ENCODE results near the gene PEPD. TPM values are rescaled to one million over a fixed set of nuclear protein-coding genes. Genes with fewer than 3 reads are reported as not detected.

PEPD gene
- total RNA-seq, 1 experiment from 2014 or later, result 40.5 TPM

- no peaks in the 10 kb centered on the region for H3K36me3 ChIP-seq (ENCODE audit: control insufficient read depth in 1 of 2, insufficient read depth in 2 of 2, low read length in 2 of 2)
- H3K27me3 ChIP-seq (ENCODE audit: insufficient read depth, low read length), result no peaks in the 10 kb centered on the region
- TF ChIP-seq JUND (IDR thresholded peaks at IDR 0.05) (no peak), ZNF274 (IDR thresholded peaks at IDR 0.05; ENCODE audit: low read depth, low read length) (no peak), POLR2A (IDR thresholded peaks at IDR 0.05; ENCODE audit: borderline replicate concordance, extremely low read depth, insufficient read depth, insufficient read length) (no peak), CBX3 (IDR thresholded peaks at IDR 0.05; ENCODE audit: low read depth) (no peak), SP1 (IDR thresholded peaks at IDR 0.05; ENCODE audit: low read depth) (no peak), CEBPB (IDR thresholded peaks at IDR 0.05; ENCODE audit: low read depth) (no peak), EZH2phosphoT487 (IDR thresholded peaks at IDR 0.05; ENCODE audit: borderline replicate concordance) (no peak), POLR2AphosphoS5 (IDR thresholded peaks at IDR 0.05; ENCODE audit: low read depth, low read length) (no peak), RAD21 (IDR thresholded peaks at IDR 0.05; ENCODE audit: low read depth) (no peak)
- TF ChIP-seq, protein P1, sequence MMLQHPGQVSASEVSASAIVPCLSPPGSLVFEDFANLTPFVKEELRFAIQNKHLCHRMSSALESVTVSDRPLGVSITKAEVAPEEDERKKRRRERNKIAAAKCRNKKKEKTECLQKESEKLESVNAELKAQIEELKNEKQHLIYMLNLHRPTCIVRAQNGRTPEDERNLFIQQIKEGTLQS (IDR thresholded peaks at IDR 0.05), result no peak
- TF ChIP-seq, protein P2, sequence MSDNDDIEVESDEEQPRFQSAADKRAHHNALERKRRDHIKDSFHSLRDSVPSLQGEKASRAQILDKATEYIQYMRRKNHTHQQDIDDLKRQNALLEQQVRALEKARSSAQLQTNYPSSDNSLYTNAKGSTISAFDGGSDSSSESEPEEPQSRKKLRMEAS (IDR thresholded peaks at IDR 0.05), result no peak
- H3K27ac ChIP-seq (ENCODE audit: low read depth, low read length), result no peak overlapping the region
- BruUV-seq (replicated peaks), result no TSS peak
- POLR2A ChIA-PET, result no interaction called here
- no peak overlapping the region for H3K4me2 ChIP-seq (ENCODE audit: low read length)
- CTCF ChIA-PET, result no interaction called here
- RAD21 ChIA-PET (ENCODE audit: low non-redundant PET in 1 of 2, low total read pairs in 2 of 2, uncharacterized antibody in 2 of 2, unreplicated experiment in 2 of 2), result no interaction called here
- no peak overlapping the region for H3K9ac ChIP-seq (ENCODE audit: low read length)
- H3K79me2 ChIP-seq (ENCODE audit: insufficient read depth, low read length), result no peaks in the 10 kb centered on the region
- H3K9me3 ChIP-seq (ENCODE audit: control insufficient read depth in 1 of 2, insufficient read depth in 1 of 2, low read depth in 1 of 2, low read length in 2 of 2), result no peaks in the 10 kb centered on the region
- ATAC-seq, result no peak
- H3K9me2 ChIP-seq (ENCODE audit: insufficient read depth), result no peaks in the 10 kb centered on the region
- intact Hi-C loops (cut with micrococcal nuclease), result no loop called here
- H3K4me3 ChIP-seq (replicated peaks in 1 of 2; ENCODE audit: low read depth in 1 of 2, low read length in 2 of 2), result no peak overlapping the region
- no peaks in the 10 kb centered on the region for H3K4me1 ChIP-seq (ENCODE audit: control insufficient read depth in 1 of 2, insufficient read depth in 2 of 2, low read length in 2 of 2)
- H4K20me1 ChIP-seq (ENCODE audit: insufficient read depth), result no peaks in the 10 kb centered on the region
- H2AFZ ChIP-seq (ENCODE audit: low read depth, low read length, poor library complexity, severe bottlenecking), result no peak overlapping the region
- no peak for DNase-seq (ENCODE audit: low read depth, low spot score)
Measured at GRCh38 chr19:33424181-33424580, 97.4 kb downstream of the PEPD start.

- Histone ChIP-seq H3K9ac (ENCODE audit: low read length) (no peak overlapping the region), H3K4me2 (ENCODE audit: low read length) (no peak overlapping the region), H3K27me3 (ENCODE audit: insufficient read depth, low read length) (no peaks in the 10 kb centered on the region), H3K9me2 (ENCODE audit: insufficient read depth) (no peaks in the 10 kb centered on the region), H2AFZ (ENCODE audit: low read depth, low read length, poor library complexity, severe bottlenecking) (no peak overlapping the region), H3K36me3 (ENCODE audit: control insufficient read depth in 1 of 2, insufficient read depth in 2 of 2, low read length in 2 of 2) (no peaks in the 10 kb centered on the region), H3K27ac (ENCODE audit: low read depth, low read length) (no peak overlapping the region), H3K79me2 (ENCODE audit: insufficient read depth, low read length) (no peaks in the 10 kb centered on the region), H4K20me1 (ENCODE audit: insufficient read depth) (no peaks in the 10 kb centered on the region), H3K4me3 (replicated peaks in 1 of 2; ENCODE audit: low read depth in 1 of 2, low read length in 2 of 2) (no peak overlapping the region), H3K4me1 (ENCODE audit: control insufficient read depth in 1 of 2, insufficient read depth in 2 of 2, low read length in 2 of 2) (no peaks in the 10 kb centered on the region), H3K9me3 (ENCODE audit: control insufficient read depth in 1 of 2, insufficient read depth in 1 of 2, low read depth in 1 of 2, low read length in 2 of 2) (no peaks in the 10 kb centered on the region)
- POLR2A ChIA-PET, result no interaction called here
- CTCF ChIA-PET, result no interaction called here
- TF ChIP-seq ZFX (IDR thresholded peaks at IDR 0.05), result no peak
- TF ChIP-seq SP1 (IDR thresholded peaks at IDR 0.05; ENCODE audit: low read depth), result no peak
- TF ChIP-seq, protein P3, sequence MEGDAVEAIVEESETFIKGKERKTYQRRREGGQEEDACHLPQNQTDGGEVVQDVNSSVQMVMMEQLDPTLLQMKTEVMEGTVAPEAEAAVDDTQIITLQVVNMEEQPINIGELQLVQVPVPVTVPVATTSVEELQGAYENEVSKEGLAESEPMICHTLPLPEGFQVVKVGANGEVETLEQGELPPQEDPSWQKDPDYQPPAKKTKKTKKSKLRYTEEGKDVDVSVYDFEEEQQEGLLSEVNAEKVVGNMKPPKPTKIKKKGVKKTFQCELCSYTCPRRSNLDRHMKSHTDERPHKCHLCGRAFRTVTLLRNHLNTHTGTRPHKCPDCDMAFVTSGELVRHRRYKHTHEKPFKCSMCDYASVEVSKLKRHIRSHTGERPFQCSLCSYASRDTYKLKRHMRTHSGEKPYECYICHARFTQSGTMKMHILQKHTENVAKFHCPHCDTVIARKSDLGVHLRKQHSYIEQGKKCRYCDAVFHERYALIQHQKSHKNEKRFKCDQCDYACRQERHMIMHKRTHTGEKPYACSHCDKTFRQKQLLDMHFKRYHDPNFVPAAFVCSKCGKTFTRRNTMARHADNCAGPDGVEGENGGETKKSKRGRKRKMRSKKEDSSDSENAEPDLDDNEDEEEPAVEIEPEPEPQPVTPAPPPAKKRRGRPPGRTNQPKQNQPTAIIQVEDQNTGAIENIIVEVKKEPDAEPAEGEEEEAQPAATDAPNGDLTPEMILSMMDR (IDR thresholded peaks at IDR 0.05 in 2 of 3, conservative IDR thresholded peaks at IDR 0.05 in 1 of 3; ENCODE audit: borderline replicate concordance in 1 of 3, insufficient read depth in 1 of 3, low read depth in 2 of 3, low read length in 2 of 3), result no peak
- intact Hi-C loops (cut with micrococcal nuclease), result no loop called here
- no peak for DNase-seq (ENCODE audit: low read depth, low spot score)
- BruUV-seq (replicated peaks), result no TSS peak
- RAD21 ChIA-PET (ENCODE audit: low non-redundant PET in 1 of 2, low total read pairs in 2 of 2, uncharacterized antibody in 2 of 2, unreplicated experiment in 2 of 2), result no interaction called here
- ATAC-seq, result no peak
Measured at GRCh38 chr19:33422369-33423180, 99.0 kb downstream of the PEPD start.

Measured in HCT116 (cell line).